ENCODE measurements around the gene KLHL12. TPM values are rescaled to one million over a fixed set of nuclear protein-coding genes. Genes with fewer than 3 reads are reported as not detected.

The KLHL12 gene
- 22.7 and 33.5 TPM in 2 replicates for total RNA-seq

GRCh38 chr1:202926581-202927491, at the start of gene KLHL12:
Gene KLHL12 (minus strand): TSS chr1:202927234. CDS start chr1:202925162, 2,072 bp downstream.

GRCh38 chr1:202957733-202958543, 30.9 kb upstream of the KLHL12 start, which contains the start of gene ADIPOR1:
Gene ADIPOR1 (minus strand): TSS chr1:202958312. CDS start chr1:202951070, 7,242 bp downstream.

GRCh38 chr1:202888531-202889360, 38.3 kb downstream of the KLHL12 start, which contains the start of gene RABIF:
Gene RABIF (minus strand): TSS chr1:202889149. CDS start chr1:202889098, 51 bp downstream.

Other genes with a start within 250 kb of the KLHL12 start
- gene SYT2, start 216.8 kb downstream of the KLHL12 start, total RNA-seq, result not detected in 2 replicates
- gene KDM5B, start 118.8 kb downstream of the KLHL12 start, total RNA-seq, result 37.4 and 103 TPM in 2 replicates
- not detected in 2 replicates for gene PCAT6, start 116.3 kb downstream of the KLHL12 start, total RNA-seq
- 7.4 and 11.0 TPM in 2 replicates for gene RABIF, start 38.1 kb downstream of the KLHL12 start, total RNA-seq
- 77.7 and 180 TPM in 2 replicates for gene ADIPOR1, start 31.1 kb upstream of the KLHL12 start, total RNA-seq
- gene CYB5R1, start 40.0 kb upstream of the KLHL12 start, total RNA-seq, result 23.3 and 43.7 TPM in 2 replicates
- gene TMEM183A, start 80.1 kb upstream of the KLHL12 start, total RNA-seq, result 72.5 and 90.2 TPM in 2 replicates
- gene PPFIA4, start 99.3 kb upstream of the KLHL12 start, total RNA-seq, result under 0.01 and 0.25 TPM in 2 replicates
- gene MYOG, start 158.8 kb upstream of the KLHL12 start, total RNA-seq, result not detected in 2 replicates
- not detected in 2 replicates for gene ADORA1, start 200.5 kb upstream of the KLHL12 start, total RNA-seq
- not detected in 2 replicates for gene MYBPH, start 248.6 kb upstream of the KLHL12 start, total RNA-seq